Measurements from ENCODE around the gene FAM149A. TPM values are rescaled to one million over a fixed set of nuclear protein-coding genes. Genes with fewer than 3 reads are reported as not detected.

FAM149A gene
- total RNA-seq, 2 donors from 2014 or later = 12.9 to 27.0 TPM

GRCh38 chr4:186169333-186169944, 64.9 kb downstream of the FAM149A start:
- no peak for DNase-seq (ENCODE audit: low spot score)
- intact Hi-C loops (cut with DNase I) = no loop called here
- Histone ChIP-seq H3K9me3 (no peaks in the 10 kb centered on the region), H3K4me1 (replicated peaks) (no peaks in the 10 kb centered on the region), H3K4me3 (no peak overlapping the region), H3K27ac (no peak overlapping the region), H3K27me3 (replicated peaks; ENCODE audit: insufficient read depth) (no peaks in the 10 kb centered on the region), H3K36me3 (no peaks in the 10 kb centered on the region)
- 93% methylated on average over 18 of the region's 18 CpGs for WGBS
- TF ChIP-seq POLR2A (IDR thresholded peaks at IDR 0.05) = no peak
- TF ChIP-seq CTCF (IDR thresholded peaks at IDR 0.05) = no peak
- no peak for TF ChIP-seq POLR2AphosphoS5 (IDR thresholded peaks at IDR 0.05)

- Histone ChIP-seq H3K27me3 (replicated peaks; ENCODE audit: insufficient read depth) (no peaks in the 10 kb centered on the region), H3K36me3 (no peaks in the 10 kb centered on the region), H3K4me3 (no peak overlapping the region), H3K9me3 (no peaks in the 10 kb centered on the region), H3K4me1 (replicated peaks) (no peaks in the 10 kb centered on the region), H3K27ac (no peak overlapping the region)
- intact Hi-C loops (cut with DNase I) = no loop called here
- DNase-seq (ENCODE audit: low spot score) = no peak
- TF ChIP-seq CTCF (IDR thresholded peaks at IDR 0.05) (no peak), POLR2A (IDR thresholded peaks at IDR 0.05) (no peak), POLR2AphosphoS5 (IDR thresholded peaks at IDR 0.05) (no peak)
- 90% methylated on average over 16 of the region's 16 CpGs for WGBS
Measured at GRCh38 chr4:186169945-186170802, 65.7 kb downstream of the FAM149A start.

GRCh38 chr4:186170966-186171365, 66.5 kb downstream of the FAM149A start:
- Histone ChIP-seq H3K27me3 (replicated peaks; ENCODE audit: insufficient read depth) (no peaks in the 10 kb centered on the region), H3K4me1 (replicated peaks) (no peaks in the 10 kb centered on the region), H3K36me3 (no peaks in the 10 kb centered on the region), H3K9me3 (no peaks in the 10 kb centered on the region), H3K27ac (no peak overlapping the region), H3K4me3 (no peak overlapping the region)
- 88% methylated on average over 13 of the region's 13 CpGs for WGBS
- no peak for DNase-seq (ENCODE audit: low spot score)
- no peak for TF ChIP-seq CTCF (IDR thresholded peaks at IDR 0.05)
- TF ChIP-seq POLR2AphosphoS5 (IDR thresholded peaks at IDR 0.05) = no peak
- no peak for TF ChIP-seq POLR2A (IDR thresholded peaks at IDR 0.05)
- intact Hi-C loops (cut with DNase I) = no loop called here

- no CpG with 5 or more reads among the region's 8 CpGs for WGBS
- no peaks in the 10 kb centered on the region for H3K4me1 ChIP-seq (replicated peaks)
- intact Hi-C loops (cut with DNase I) = no loop called here
- no peak overlapping the region for H3K27ac ChIP-seq
- H3K9me3 ChIP-seq = no peaks in the 10 kb centered on the region
- H3K4me3 ChIP-seq = no peak overlapping the region
- no peaks in the 10 kb centered on the region for H3K36me3 ChIP-seq
- no peak for TF ChIP-seq CTCF (IDR thresholded peaks at IDR 0.05)
- TF ChIP-seq POLR2AphosphoS5 (IDR thresholded peaks at IDR 0.05) = no peak
- no peak for TF ChIP-seq POLR2A (IDR thresholded peaks at IDR 0.05)
- no peaks in the 10 kb centered on the region for H3K27me3 ChIP-seq (replicated peaks; ENCODE audit: insufficient read depth)
- DNase-seq (ENCODE audit: low spot score) = no peak
Measured at GRCh38 chr4:186172546-186172945, 68.0 kb downstream of the FAM149A start.
